ENCODE results near the gene MTHFS. TPM values are rescaled to one million over a fixed set of nuclear protein-coding genes. Genes with fewer than 3 reads are reported as not detected.
"Not testable (repeated sequence)": the region's sequence is repeated elsewhere in the genome, so short reads cannot be mapped to it uniquely, and the experiment has no call there.

The MTHFS gene
- total and polyA plus RNA-seq, 2 experiments from 2014 or later, result 17.4 to 38.2 TPM

GRCh38 chr15:79930516-79930915 is 33.7 kb upstream of the MTHFS start:
- Histone ChIP-seq H3K4me3 (no peak overlapping the region), H2AFZ (no peak overlapping the region), H3K9me2 (ENCODE audit: insufficient read depth) (no peaks in the 10 kb centered on the region), H3K9me3 (ENCODE audit: low read depth) (no peaks in the 10 kb centered on the region), H3F3A (ENCODE audit: insufficient read depth) (no peaks in the 10 kb centered on the region), H3K79me2 (ENCODE audit: insufficient read depth) (no peaks in the 10 kb centered on the region), H4K20me1 (ENCODE audit: insufficient read depth) (no peaks in the 10 kb centered on the region), H3K27ac (no peak overlapping the region), H3K4me1 (ENCODE audit: insufficient read depth) (no peaks in the 10 kb centered on the region), H3K27me3 (replicated peaks; ENCODE audit: insufficient read depth) (no peaks in the 10 kb centered on the region), H3K9ac (no peak overlapping the region), H3K36me3 (ENCODE audit: low read depth) (no peaks in the 10 kb centered on the region), H3K4me2 (ENCODE audit: unreplicated experiment) (no peak overlapping the region)
- in situ Hi-C loops (cut with MboI), result no loop called here
- 76 to 78% methylated on average over 5 of the region's 5 CpGs for WGBS, 2 experiments (ENCODE audit: low coverage in 1 of 2, low lambda C conversion rate in 2 of 2, missing lambda C conversion rate in 2 of 2)
- no peak for DNase-seq
- TF ChIP-seq EZH2 (IDR thresholded peaks at IDR 0.05; ENCODE audit: insufficient read depth, poor library complexity, severe bottlenecking), result no peak
- no peak for TF ChIP-seq EZH2phosphoT487 (IDR thresholded peaks at IDR 0.05; ENCODE audit: insufficient read depth, low read depth)

- in situ Hi-C loops (cut with MboI), result no loop called here
- no peaks in the 10 kb centered on the region for H3F3A ChIP-seq (ENCODE audit: insufficient read depth)
- H3K79me2 ChIP-seq (ENCODE audit: insufficient read depth), result peaks cover 7% of the 10 kb centered on the region
Observed at GRCh38 chr15:79929412-79929811, 32.6 kb upstream of the MTHFS start.

GRCh38 chr15:79926116-79926515 is 29.3 kb upstream of the MTHFS start:
- in situ Hi-C loops (cut with MboI), result not testable (repeated sequence)

More at GRCh38 chr15:79929412-79929811, 32.6 kb upstream of the MTHFS start:
- no peak overlapping the region for H3K4me2 ChIP-seq (ENCODE audit: unreplicated experiment)
- no peak overlapping the region for H3K9ac ChIP-seq
- no peak overlapping the region for H3K27ac ChIP-seq
- 85 to 91% methylated on average over 2 of the region's 2 CpGs for WGBS, 2 experiments (ENCODE audit: low coverage in 1 of 2, low lambda C conversion rate in 2 of 2, missing lambda C conversion rate in 2 of 2)
- no peak for DNase-seq
- no peaks in the 10 kb centered on the region for H3K9me3 ChIP-seq (ENCODE audit: low read depth)
- TF ChIP-seq EZH2phosphoT487 (IDR thresholded peaks at IDR 0.05; ENCODE audit: insufficient read depth, low read depth) (no peak), EZH2 (IDR thresholded peaks at IDR 0.05; ENCODE audit: insufficient read depth, poor library complexity, severe bottlenecking) (no peak)
- no peak overlapping the region for H2AFZ ChIP-seq
- no peaks in the 10 kb centered on the region for H4K20me1 ChIP-seq (ENCODE audit: insufficient read depth)
- H3K36me3 ChIP-seq (ENCODE audit: low read depth), result no peaks in the 10 kb centered on the region
- H3K4me1 ChIP-seq (ENCODE audit: insufficient read depth), result no peaks in the 10 kb centered on the region
- H3K27me3 ChIP-seq (replicated peaks; ENCODE audit: insufficient read depth), result no peaks in the 10 kb centered on the region
- no peak overlapping the region for H3K4me3 ChIP-seq
- H3K9me2 ChIP-seq (ENCODE audit: insufficient read depth), result no peaks in the 10 kb centered on the region

GRCh38 chr15:79924379-79924778 is 27.6 kb upstream of the MTHFS start:
- peaks cover 49% of the 10 kb centered on the region for H3K79me2 ChIP-seq (ENCODE audit: insufficient read depth)
- DNase-seq, result no peak
- no peaks in the 10 kb centered on the region for H3K4me1 ChIP-seq (ENCODE audit: insufficient read depth)
- H3K27me3 ChIP-seq (replicated peaks; ENCODE audit: insufficient read depth), result no peaks in the 10 kb centered on the region
- in situ Hi-C loops (cut with MboI), result no loop called here
- WGBS, 2 experiments (ENCODE audit: low coverage in 1 of 2, low lambda C conversion rate in 2 of 2, missing lambda C conversion rate in 2 of 2), result 88% methylated on average over 24 of the region's 24 CpGs
- H2AFZ ChIP-seq, result peak overlapping the region; percentile 84
- H3K4me2 ChIP-seq (ENCODE audit: unreplicated experiment), result peak overlapping the region; percentile 68
- peak overlapping the region; percentile 82 for H3K4me3 ChIP-seq
- H3F3A ChIP-seq (ENCODE audit: insufficient read depth), result no peaks in the 10 kb centered on the region
- H3K9ac ChIP-seq, result peak overlapping the region; percentile 84
- no peaks in the 10 kb centered on the region for H3K9me2 ChIP-seq (ENCODE audit: insufficient read depth)
- TF ChIP-seq EZH2phosphoT487 (IDR thresholded peaks at IDR 0.05; ENCODE audit: insufficient read depth, low read depth), result no peak
- no peaks in the 10 kb centered on the region for H4K20me1 ChIP-seq (ENCODE audit: insufficient read depth)
- peak overlapping the region; percentile 69 for H3K27ac ChIP-seq
- H3K36me3 ChIP-seq (ENCODE audit: low read depth), result peaks cover 6% of the 10 kb centered on the region; the same call in 1 of the 2 replicates
- no peaks in the 10 kb centered on the region for H3K9me3 ChIP-seq (ENCODE audit: low read depth)

More at GRCh38 chr15:79926116-79926515, 29.3 kb upstream of the MTHFS start:
- not testable (repeated sequence) for H3K4me2 ChIP-seq (ENCODE audit: unreplicated experiment); H3F3A ChIP-seq (ENCODE audit: insufficient read depth); DNase-seq; H3K4me3 ChIP-seq; H4K20me1 ChIP-seq (ENCODE audit: insufficient read depth); H3K27ac ChIP-seq; H2AFZ ChIP-seq; H3K9ac ChIP-seq; H3K9me3 ChIP-seq (ENCODE audit: low read depth); H3K27me3 ChIP-seq (replicated peaks; ENCODE audit: insufficient read depth); H3K4me1 ChIP-seq (ENCODE audit: insufficient read depth); H3K9me2 ChIP-seq (ENCODE audit: insufficient read depth); H3K36me3 ChIP-seq (ENCODE audit: low read depth)
- peaks cover 33% of the 10 kb centered on the region for H3K79me2 ChIP-seq (ENCODE audit: insufficient read depth)
- 96 to 97% methylated on average over 25 to 31 of the region's 36 CpGs for WGBS, 2 experiments (ENCODE audit: low coverage in 1 of 2, low lambda C conversion rate in 2 of 2, missing lambda C conversion rate in 2 of 2)
